GM18505 (cell line): Measurements from ENCODE around the gene GAS6.
"Not testable (repeated sequence)": the region's sequence is repeated elsewhere in the genome, so short reads cannot be mapped to it uniquely, and the experiment has no call there.

ENCODE experiments used
- ATAC-seq: cut with Tn5 transposase; IDR thresholded peaks from one replicate; pipeline ENCODE4 v1.9.1; 2021; ENCODE audit not compliant: unreplicated experiment
- POLR2A ChIP-seq: IDR thresholded peaks from 4 replicates; pipeline ENCODE4 v1.6.1; 2011; ENCODE audit warnings: borderline replicate concordance; ENCODE audit not compliant: insufficient read depth, insufficient read length; ENCODE audit errors: extremely low read depth

Gene GAS6

GRCh38 chr13:113837560-113838355 is 26.1 kb downstream of the GAS6 start:
- ATAC-seq: no peak
- no peak for TF ChIP-seq POLR2A

GRCh38 chr13:113836768-113837559 is 26.9 kb downstream of the GAS6 start:
- no peak for ATAC-seq
- TF ChIP-seq POLR2A: no peak

- ATAC-seq: no peak
- no peak for TF ChIP-seq POLR2A
Observed at GRCh38 chr13:113835461-113836270, 28.2 kb downstream of the GAS6 start.

GRCh38 chr13:113834496-113835200 is 29.2 kb downstream of the GAS6 start:
- ATAC-seq: no peak

GRCh38 chr13:113834006-113834405 is 29.9 kb downstream of the GAS6 start:
- ATAC-seq: not testable (repeated sequence)

More at GRCh38 chr13:113834496-113835200, 29.2 kb downstream of the GAS6 start:
- TF ChIP-seq POLR2A: no peak

GRCh38 chr13:113833111-113833830 is 30.6 kb downstream of the GAS6 start:
- no peak for ATAC-seq
- TF ChIP-seq POLR2A: no peak

GRCh38 chr13:113832631-113833030 is 31.2 kb downstream of the GAS6 start:
- ATAC-seq: no peak
- TF ChIP-seq POLR2A: no peak

GRCh38 chr13:113832205-113832604 is 31.7 kb downstream of the GAS6 start:
- no peak for TF ChIP-seq POLR2A
- ATAC-seq: no peak

GRCh38 chr13:113831061-113831460 is 32.8 kb downstream of the GAS6 start:
- no peak for TF ChIP-seq POLR2A
- no peak for ATAC-seq

GRCh38 chr13:113830426-113830950 is 33.4 kb downstream of the GAS6 start:
- not testable (repeated sequence) for ATAC-seq

- no peak for TF ChIP-seq POLR2A
Observed at GRCh38 chr13:113828282-113828825, 35.5 kb downstream of the GAS6 start.

GRCh38 chr13:113827021-113827420 is 36.9 kb downstream of the GAS6 start:
- TF ChIP-seq POLR2A: no peak
- no peak for ATAC-seq

More at GRCh38 chr13:113828282-113828825, 35.5 kb downstream of the GAS6 start:
- no peak for ATAC-seq

GRCh38 chr13:113826446-113826845 is 37.4 kb downstream of the GAS6 start:
- ATAC-seq: not testable (repeated sequence)
